GM12873 (cell line): ENCODE data around the gene TSPYL2.

ENCODE experiments used
- CTCF ChIP-seq: IDR thresholded peaks from 2 replicates; pipeline ENCODE4 v1.5.1; 2012; ENCODE audit warnings: low read depth, mild to moderate bottlenecking, moderate library complexity, low read length, control low read depth; ENCODE audit not compliant: insufficient read depth; ENCODE audit errors: missing control alignments

The TSPYL2 gene

GRCh38 chrX:53082773-53083616 is 828 bp downstream of the TSPYL2 start:
- TF ChIP-seq CTCF, result no peak

GRCh38 chrX:53084043-53084570 is 1.9 kb downstream of the TSPYL2 start:
- TF ChIP-seq CTCF, result no peak

- TF ChIP-seq CTCF, result no peak
Observed at GRCh38 chrX:53084863-53085262, 2.7 kb downstream of the TSPYL2 start.

- TF ChIP-seq CTCF, result no peak
Observed at GRCh38 chrX:53085661-53086229, 3.6 kb downstream of the TSPYL2 start.

- TF ChIP-seq CTCF, result no peak
Observed at GRCh38 chrX:53086464-53086863, 4.3 kb downstream of the TSPYL2 start.

GRCh38 chrX:53087388-53087831 is 5.2 kb downstream of the TSPYL2 start:
- no peak for TF ChIP-seq CTCF

- TF ChIP-seq CTCF, result no peak
Observed at GRCh38 chrX:53088136-53088974, 6.2 kb downstream of the TSPYL2 start.
